Stomach smooth muscle (tissue), 2 donors: ENCODE results near the gene TMEM39A.

Source experiments
- H3K27ac ChIP-seq: one replicate; pipeline ENCODE4 v1.7.0; 2013; ENCODE audit warnings: mild to moderate bottlenecking, low read length, inconsistent platforms
- H3K27me3 ChIP-seq, 2 donors: one replicate each; pipeline ENCODE4 v1.7.0; 2013; ENCODE audit warnings: low read length in 2 of 2; ENCODE audit not compliant: insufficient read depth in 2 of 2, control insufficient read depth in 1 of 2
- H3K36me3 ChIP-seq, 2 donors: one replicate each; pipeline ENCODE4 v1.7.0; 2013; ENCODE audit warnings: low read length in 2 of 2; ENCODE audit not compliant: control insufficient read depth in 2 of 2, insufficient read depth in 2 of 2
- H3K4me1 ChIP-seq: one replicate; pipeline ENCODE4 v1.7.0; 2013; ENCODE audit warnings: low read length; ENCODE audit not compliant: control insufficient read depth, insufficient read depth
- H3K4me3 ChIP-seq, 2 donors: one replicate each; pipeline ENCODE4 v1.7.0; 2013; ENCODE audit warnings: low read length in 2 of 2
- H3K9ac ChIP-seq, 2 donors: one replicate each; pipeline ENCODE4 v1.7.0; 2013; ENCODE audit warnings: low read length in 2 of 2, mild to moderate bottlenecking in 1 of 2
- H3K9me3 ChIP-seq, 2 donors: one replicate each; pipeline ENCODE4 v1.7.0; 2013; ENCODE audit warnings: low read length in 2 of 2; ENCODE audit not compliant: control insufficient read depth in 2 of 2
- donor health status: healthy.
- donor health status: Pancreatic carcinoma.

The TMEM39A gene

GRCh38 chr3:119456469-119456868, 6.9 kb downstream of the TMEM39A start:
- H3K36me3 ChIP-seq: peaks cover 29 to 37% of the 10 kb centered on the region in 2 donors
- no peaks in the 10 kb centered on the region for H3K9me3 ChIP-seq
- H3K27ac ChIP-seq: no peak overlapping the region
- no peaks in the 10 kb centered on the region for H3K27me3 ChIP-seq
- no peak overlapping the region for H3K9ac ChIP-seq
- H3K4me1 ChIP-seq: no peaks in the 10 kb centered on the region
- H3K4me3 ChIP-seq: no peak overlapping the region

DNA sequence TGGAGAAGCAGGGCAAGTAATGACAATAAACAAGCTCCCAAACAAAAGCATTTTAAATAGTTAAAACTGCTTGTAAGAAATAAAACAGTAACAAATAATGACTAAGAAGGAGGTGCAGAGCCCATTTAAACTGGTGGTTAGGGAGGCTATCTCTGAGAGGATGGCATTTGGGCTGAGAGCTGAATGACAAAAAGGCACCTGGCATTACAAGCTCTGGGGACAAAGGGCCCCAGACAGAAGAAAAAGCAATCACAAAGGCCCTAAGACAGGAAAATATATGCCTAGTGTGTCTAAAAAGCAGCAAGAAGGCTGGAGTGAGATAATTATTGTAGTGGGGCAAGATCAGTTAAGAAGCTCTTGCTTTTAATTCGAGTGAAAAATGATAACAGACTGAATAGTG, 9.6 kb downstream of the TMEM39A start:
- Histone ChIP-seq H3K27me3 (no peaks in the 10 kb centered on the region), H3K9me3 (no peaks in the 10 kb centered on the region), H3K4me1 (no peaks in the 10 kb centered on the region), H3K4me3 (no peak overlapping the region), H3K36me3 (peaks cover 35 to 45% of the 10 kb centered on the region in 2 donors), H3K27ac (no peak overlapping the region), H3K9ac (no peak overlapping the region)

DNA sequence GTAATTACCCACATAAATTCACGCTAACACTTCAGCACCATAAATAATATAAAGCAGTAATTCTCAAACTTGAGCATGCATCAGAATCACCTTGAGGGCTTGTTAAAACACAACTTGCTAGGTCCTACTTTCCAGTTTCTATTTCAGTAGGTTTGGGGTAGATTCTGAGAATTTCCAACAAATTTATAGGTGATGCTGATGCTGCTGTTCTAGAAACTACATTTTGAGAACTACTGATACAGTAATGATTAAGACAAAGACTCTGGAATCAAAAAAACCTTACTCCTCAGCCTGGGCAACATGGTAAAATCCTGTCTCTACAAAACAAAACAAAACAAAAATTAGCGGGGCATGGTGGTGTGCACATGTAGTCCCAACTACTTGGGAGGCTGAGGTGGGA, 18.8 kb downstream of the TMEM39A start:
- no peak overlapping the region for H3K27ac ChIP-seq
- H3K36me3 ChIP-seq: peaks cover 16 to 24% of the 10 kb centered on the region in 2 donors
- no peak overlapping the region for H3K4me3 ChIP-seq
- H3K9ac ChIP-seq: no peak overlapping the region
- H3K4me1 ChIP-seq: no peaks in the 10 kb centered on the region
- no peaks in the 10 kb centered on the region for H3K9me3 ChIP-seq
- no peaks in the 10 kb centered on the region for H3K27me3 ChIP-seq

GRCh38 chr3:119443179-119443578, 20.2 kb downstream of the TMEM39A start:
- H3K9ac ChIP-seq: no peak overlapping the region
- H3K27me3 ChIP-seq: no peaks in the 10 kb centered on the region
- H3K9me3 ChIP-seq: no peaks in the 10 kb centered on the region
- H3K27ac ChIP-seq: no peak overlapping the region
- peaks cover 13 to 22% of the 10 kb centered on the region in 2 donors for H3K36me3 ChIP-seq
- H3K4me3 ChIP-seq: no peak overlapping the region
- H3K4me1 ChIP-seq: no peaks in the 10 kb centered on the region

GRCh38 chr3:119437691-119438258, 25.6 kb downstream of the TMEM39A start:
- Histone ChIP-seq H3K27ac (no peak overlapping the region), H3K9me3 (no peaks in the 10 kb centered on the region), H3K36me3 (peaks cover 41 to 50% of the 10 kb centered on the region in 2 donors), H3K4me1 (no peaks in the 10 kb centered on the region), H3K9ac (no peak overlapping the region), H3K4me3 (no peak overlapping the region), H3K27me3 (no peaks in the 10 kb centered on the region)

DNA sequence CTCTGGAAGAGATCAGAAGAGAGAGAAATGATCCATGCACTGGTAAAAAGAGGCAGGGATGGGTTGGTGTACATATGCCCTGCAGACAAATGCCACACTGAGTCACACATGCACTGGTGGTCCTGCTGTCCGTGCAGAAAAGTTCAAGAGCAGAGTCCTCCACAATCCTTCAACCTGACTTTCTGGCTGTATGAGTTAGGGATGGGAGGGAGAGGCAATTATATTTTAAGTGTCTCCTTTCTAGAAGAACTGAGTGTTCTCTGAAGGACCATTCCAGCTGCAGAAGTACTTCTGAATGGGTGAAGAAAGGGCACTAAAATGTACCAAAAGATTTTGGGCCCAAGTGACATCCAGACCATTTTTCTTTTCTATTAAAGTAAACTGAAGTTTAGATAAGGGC, 26.4 kb downstream of the TMEM39A start:
- no peak overlapping the region for H3K9ac ChIP-seq
- no peaks in the 10 kb centered on the region for H3K4me1 ChIP-seq
- H3K27me3 ChIP-seq: no peaks in the 10 kb centered on the region
- H3K9me3 ChIP-seq: no peaks in the 10 kb centered on the region
- peaks cover 42 to 53% of the 10 kb centered on the region in 2 donors for H3K36me3 ChIP-seq
- no peak overlapping the region for H3K4me3 ChIP-seq
- H3K27ac ChIP-seq: no peak overlapping the region

DNA sequence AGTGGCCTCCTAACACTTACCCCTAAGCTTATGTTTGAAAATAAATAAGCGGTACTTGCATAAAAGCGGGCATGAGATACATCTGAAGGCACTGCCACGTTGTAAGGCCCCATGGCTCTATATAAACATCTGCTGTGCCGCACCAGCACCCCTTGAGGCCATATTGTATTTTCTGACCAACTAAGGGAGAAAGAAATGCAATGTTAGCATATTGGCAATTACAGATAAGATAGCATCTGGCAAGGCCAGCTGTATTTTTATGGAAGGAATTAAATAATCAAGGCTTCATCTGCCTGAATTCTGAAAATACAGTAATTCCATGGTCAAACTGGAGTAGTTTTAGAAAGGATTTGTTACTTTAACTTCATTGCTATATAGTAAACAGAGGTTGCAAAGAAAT, 28.7 kb downstream of the TMEM39A start:
- H3K27ac ChIP-seq: no peak overlapping the region
- peaks cover 57 to 66% of the 10 kb centered on the region in 2 donors for H3K36me3 ChIP-seq

GRCh38 chr3:119433613-119434325, 29.6 kb downstream of the TMEM39A start:
- Histone ChIP-seq H3K27me3 (no peaks in the 10 kb centered on the region), H3K9me3 (peaks cover 0 to 1% of the 10 kb centered on the region in 2 donors), H3K27ac (no peak overlapping the region), H3K4me1 (no peaks in the 10 kb centered on the region), H3K36me3 (peaks cover 64 to 69% of the 10 kb centered on the region in 2 donors), H3K9ac (no peak overlapping the region), H3K4me3 (no peak overlapping the region)

More for the DNA sequence above, 28.7 kb downstream of the TMEM39A start:
- no peaks in the 10 kb centered on the region for H3K27me3 ChIP-seq
- no peak overlapping the region for H3K9ac ChIP-seq
- no peak overlapping the region for H3K4me3 ChIP-seq
- no peaks in the 10 kb centered on the region for H3K4me1 ChIP-seq
- H3K9me3 ChIP-seq: no peaks in the 10 kb centered on the region

DNA sequence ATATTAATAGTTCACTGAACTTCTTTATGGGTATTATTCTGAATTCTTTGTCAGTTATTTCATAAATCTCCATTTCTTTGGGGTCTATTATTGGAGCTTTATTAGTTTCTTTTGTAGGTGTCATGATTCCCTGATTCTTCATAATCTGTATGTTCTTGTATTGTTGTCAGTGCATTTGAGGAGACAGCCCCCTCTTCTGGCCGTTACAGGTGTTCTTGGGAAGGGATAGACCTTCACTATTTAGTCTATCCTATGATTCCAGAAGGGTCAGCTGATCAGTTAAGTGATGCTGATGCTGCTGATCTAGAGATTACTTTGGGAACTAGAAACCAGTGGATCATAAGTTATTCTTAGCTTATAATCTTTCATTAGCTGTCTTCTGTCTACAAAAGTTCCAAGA, 34.9 kb downstream of the TMEM39A start:
- Histone ChIP-seq H3K4me1 (no peaks in the 10 kb centered on the region), H3K4me3 (no peak overlapping the region), H3K36me3 (peaks cover 31% of the 10 kb centered on the region in 2 donors), H3K27me3 (no peaks in the 10 kb centered on the region), H3K9ac (no peak overlapping the region), H3K27ac (no peak overlapping the region), H3K9me3 (peaks cover 3 to 8% of the 10 kb centered on the region in 2 donors)

GRCh38 chr3:119427669-119428068, 35.7 kb downstream of the TMEM39A start:
- Histone ChIP-seq H3K27ac (no peak overlapping the region), H3K9ac (no peak overlapping the region), H3K4me3 (no peak overlapping the region), H3K4me1 (no peaks in the 10 kb centered on the region), H3K9me3 (peaks cover 3 to 8% of the 10 kb centered on the region in 2 donors), H3K27me3 (no peaks in the 10 kb centered on the region), H3K36me3 (peaks cover 23 to 26% of the 10 kb centered on the region in 2 donors)

DNA sequence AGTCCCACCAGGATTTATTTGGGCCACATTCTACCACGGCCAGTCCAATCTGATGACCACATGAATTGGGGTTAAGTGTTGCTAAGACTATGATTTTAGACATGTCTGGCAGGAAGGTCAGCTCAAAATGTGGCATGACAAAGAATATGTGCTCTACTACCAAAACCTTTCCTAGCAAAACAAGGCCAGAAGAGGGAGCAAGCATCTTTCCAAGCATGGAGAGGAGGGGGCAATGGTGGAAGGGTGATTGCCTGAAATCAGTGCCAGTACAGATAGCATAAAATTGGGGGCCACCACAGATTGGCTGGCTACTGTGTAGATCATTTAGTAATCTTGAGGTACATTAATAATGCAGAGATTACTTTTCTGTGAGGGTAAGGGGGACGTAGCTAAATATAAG, 43.2 kb downstream of the TMEM39A start:
- Histone ChIP-seq H3K4me1 (no peaks in the 10 kb centered on the region), H3K36me3 (peaks cover 0 to 4% of the 10 kb centered on the region in 2 donors), H3K27ac (no peak overlapping the region), H3K27me3 (no peaks in the 10 kb centered on the region), H3K4me3 (no peak overlapping the region), H3K9me3 (no peaks in the 10 kb centered on the region), H3K9ac (no peak overlapping the region)
